OCI-LY1 (cell line): ENCODE results near the gene GARRE1.

Experiments used
- H2AFZ ChIP-seq: fragments of 200-600 bp; sonication (generic), shearing (Covaris generic); 2 replicates; pipeline ENCODE4 v1.6.0; 2014; ENCODE audit warnings: antibody characterized with exemption, mild to moderate bottlenecking, low read length
- H3F3A ChIP-seq: fragments of 200-600 bp; sonication (generic), shearing (Covaris generic); 2 replicates; pipeline ENCODE4 v1.6.0; 2014; ENCODE audit warnings: mild to moderate bottlenecking, antibody characterized with exemption, low read length, moderate library complexity; ENCODE audit not compliant: insufficient read depth
- H3K27ac ChIP-seq: fragments of 200-600 bp; sonication (generic); 2 replicates; pipeline ENCODE4 v1.5.1; 2014; ENCODE audit warnings: low read length, mixed run types, mild to moderate bottlenecking, low read depth; ENCODE audit not compliant: poor library complexity, severe bottlenecking
- H3K27me3 ChIP-seq: fragments of 200-600 bp; sonication (generic); 2 replicates; pipeline ENCODE4 v1.6.0; 2014; ENCODE audit warnings: antibody characterized with exemption, mild to moderate bottlenecking, low read length, moderate library complexity; ENCODE audit not compliant: insufficient read depth
- H3K36me3 ChIP-seq: fragments of 200-600 bp; sonication (generic); 2 replicates; pipeline ENCODE4 v1.6.1; 2014; ENCODE audit warnings: mild to moderate bottlenecking, antibody characterized with exemption, low read length, moderate library complexity, mixed read lengths; ENCODE audit not compliant: insufficient read depth
- H3K4me1 ChIP-seq: fragments of 200-600 bp; sonication (generic); 2 replicates; pipeline ENCODE4 v1.5.1; 2014; ENCODE audit warnings: mild to moderate bottlenecking, low read length, moderate library complexity; ENCODE audit not compliant: insufficient read depth, severe bottlenecking
- H3K4me2 ChIP-seq: fragments of 200-600 bp; sonication (generic), shearing (Covaris generic); 2 replicates; pipeline ENCODE4 v1.6.1; 2014; ENCODE audit warnings: low read length
- H3K4me3 ChIP-seq: fragments of 200-600 bp; sonication (generic); 2 replicates; pipeline ENCODE4 v1.5.1; 2014; ENCODE audit warnings: low read length, low read depth, mild to moderate bottlenecking, mixed read lengths; ENCODE audit not compliant: poor library complexity, severe bottlenecking
- H3K79me2 ChIP-seq: fragments of 200-600 bp; shearing (Covaris generic); 2 replicates; pipeline ENCODE4 v1.6.1; 2016; ENCODE audit warnings: mixed run types, low read length, mixed read lengths; ENCODE audit not compliant: insufficient read depth
- H3K9ac ChIP-seq: fragments of 200-600 bp; sonication (generic), shearing (Covaris generic); 2 replicates; pipeline ENCODE4 v1.6.1; 2014; ENCODE audit warnings: mild to moderate bottlenecking, low read length, mixed read lengths
- H3K9me2 ChIP-seq: fragments of 200-600 bp; sonication (generic), shearing (Covaris generic); 2 replicates; pipeline ENCODE4 v1.6.1; 2014; ENCODE audit warnings: low read depth, mild to moderate bottlenecking, low read length, mixed read lengths
- H3K9me3 ChIP-seq: fragments of 200-600 bp; shearing (Covaris generic); 2 replicates; pipeline ENCODE4 v1.6.1; 2014; ENCODE audit warnings: low read length, mixed read lengths
- H4K20me1 ChIP-seq: fragments of 200-600 bp; sonication (generic), shearing (Covaris generic); 2 replicates; pipeline ENCODE4 v1.6.0; 2016; ENCODE audit warnings: mild to moderate bottlenecking, low read length; ENCODE audit not compliant: insufficient read depth
- EZH2 ChIP-seq: fragments of 200-600 bp; sonication (generic), shearing (Covaris generic); IDR thresholded peaks from 2 replicates; pipeline ENCODE4 v1.8.0; 2017; ENCODE audit warnings: borderline replicate concordance, mixed run types, mild to moderate bottlenecking, antibody characterized with exemption, low read length, moderate library complexity, mixed read lengths
- TF ChIP-seq, protein P1 (sequence below): fragments of 200-600 bp; sonication (generic), shearing (Covaris generic); IDR thresholded peaks from 2 replicates; pipeline ENCODE4 v1.5.1; 2017; ENCODE audit warnings: mild to moderate bottlenecking, antibody characterized with exemption, low read length, moderate library complexity, mixed read lengths

GARRE1 gene

DNA sequence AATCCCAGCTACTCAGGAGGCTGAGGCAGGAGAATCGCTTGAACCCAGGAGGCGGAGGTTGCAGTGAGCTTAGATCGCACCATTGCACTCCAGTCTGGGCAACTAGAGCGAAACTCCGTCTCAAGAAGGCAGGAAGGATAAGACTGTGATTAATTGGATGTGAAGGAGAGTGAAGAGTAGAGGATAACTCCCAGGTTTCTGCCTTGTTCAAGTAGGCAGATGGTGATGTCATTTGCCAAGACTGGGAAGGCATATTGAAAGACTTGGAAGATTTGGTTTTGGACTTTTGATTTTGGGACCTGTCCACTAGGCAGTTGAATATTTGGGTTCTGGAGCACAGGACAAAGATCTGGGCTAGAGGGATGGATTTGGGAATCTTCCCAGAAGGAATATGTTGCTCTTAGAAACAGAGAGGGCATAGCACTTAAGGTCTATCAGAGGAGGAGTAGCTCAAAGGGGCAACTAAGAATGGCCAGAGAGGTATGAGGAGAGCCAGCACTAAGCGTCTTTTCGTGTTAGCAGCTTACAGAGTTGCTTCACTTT, 20.0 kb downstream of the GARRE1 start:
- TF ChIP-seq EZH2: no peak
- TF ChIP-seq, protein P1, sequence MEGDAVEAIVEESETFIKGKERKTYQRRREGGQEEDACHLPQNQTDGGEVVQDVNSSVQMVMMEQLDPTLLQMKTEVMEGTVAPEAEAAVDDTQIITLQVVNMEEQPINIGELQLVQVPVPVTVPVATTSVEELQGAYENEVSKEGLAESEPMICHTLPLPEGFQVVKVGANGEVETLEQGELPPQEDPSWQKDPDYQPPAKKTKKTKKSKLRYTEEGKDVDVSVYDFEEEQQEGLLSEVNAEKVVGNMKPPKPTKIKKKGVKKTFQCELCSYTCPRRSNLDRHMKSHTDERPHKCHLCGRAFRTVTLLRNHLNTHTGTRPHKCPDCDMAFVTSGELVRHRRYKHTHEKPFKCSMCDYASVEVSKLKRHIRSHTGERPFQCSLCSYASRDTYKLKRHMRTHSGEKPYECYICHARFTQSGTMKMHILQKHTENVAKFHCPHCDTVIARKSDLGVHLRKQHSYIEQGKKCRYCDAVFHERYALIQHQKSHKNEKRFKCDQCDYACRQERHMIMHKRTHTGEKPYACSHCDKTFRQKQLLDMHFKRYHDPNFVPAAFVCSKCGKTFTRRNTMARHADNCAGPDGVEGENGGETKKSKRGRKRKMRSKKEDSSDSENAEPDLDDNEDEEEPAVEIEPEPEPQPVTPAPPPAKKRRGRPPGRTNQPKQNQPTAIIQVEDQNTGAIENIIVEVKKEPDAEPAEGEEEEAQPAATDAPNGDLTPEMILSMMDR: no peak
- no peak overlapping the region for H3K27ac ChIP-seq
- peaks cover 26% of the 10 kb centered on the region for H3K4me1 ChIP-seq
- H3K9me3 ChIP-seq: no peaks in the 10 kb centered on the region
- no peaks in the 10 kb centered on the region for H3K36me3 ChIP-seq
- H3K27me3 ChIP-seq: no peaks in the 10 kb centered on the region
- H3K4me3 ChIP-seq: no peak overlapping the region
- H3K4me2 ChIP-seq: no peak overlapping the region
- no peaks in the 10 kb centered on the region for H3K79me2 ChIP-seq
- no peaks in the 10 kb centered on the region for H4K20me1 ChIP-seq
- H3F3A ChIP-seq: no peaks in the 10 kb centered on the region
- H3K9ac ChIP-seq: no peak overlapping the region
- H3K9me2 ChIP-seq: no peaks in the 10 kb centered on the region
- H2AFZ ChIP-seq: no peak overlapping the region

DNA sequence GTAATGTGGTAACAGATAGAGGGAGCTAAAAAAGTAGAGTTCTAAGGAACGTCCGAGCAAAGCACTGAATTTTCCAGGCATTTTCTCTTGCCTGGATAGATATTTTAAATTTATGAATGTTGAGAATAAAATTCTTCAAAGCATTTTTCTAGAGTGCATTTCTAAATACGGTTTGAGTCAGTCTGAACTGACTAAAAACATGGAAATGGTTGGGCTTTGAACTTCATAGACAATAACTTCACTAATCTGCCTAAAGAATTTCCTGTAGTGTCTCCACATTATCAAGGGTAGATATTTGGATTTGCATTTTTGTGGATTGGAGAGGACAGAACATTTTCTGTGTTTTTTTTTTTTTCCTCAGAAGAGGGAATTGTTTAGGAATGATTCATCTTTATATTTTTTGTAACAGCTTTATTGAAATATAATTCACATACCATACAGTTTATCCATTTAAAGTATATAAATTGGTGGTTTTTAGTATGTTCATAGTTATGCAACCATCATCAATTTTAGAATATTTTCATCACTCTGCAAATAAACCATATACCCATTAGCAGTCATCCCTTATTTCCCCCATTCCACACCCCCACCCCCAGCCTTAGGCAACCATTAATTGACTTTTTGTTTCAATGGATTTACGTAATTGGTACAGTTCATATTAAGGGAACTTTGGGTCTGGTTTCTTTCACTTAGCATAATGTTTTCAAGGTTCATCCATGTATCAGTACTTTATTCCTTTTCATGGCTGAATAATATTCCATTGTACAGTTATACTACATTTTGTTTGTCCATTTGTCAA, 20.7 kb downstream of the GARRE1 start:
- no peaks in the 10 kb centered on the region for H4K20me1 ChIP-seq
- no peaks in the 10 kb centered on the region for H3K27me3 ChIP-seq
- H3K27ac ChIP-seq: no peak overlapping the region
- no peaks in the 10 kb centered on the region for H3K36me3 ChIP-seq
- no peak overlapping the region for H3K4me2 ChIP-seq
- H2AFZ ChIP-seq: no peak overlapping the region
- H3K9ac ChIP-seq: no peak overlapping the region
- H3K9me2 ChIP-seq: no peaks in the 10 kb centered on the region
- H3F3A ChIP-seq: no peaks in the 10 kb centered on the region
- peaks cover 19% of the 10 kb centered on the region for H3K4me1 ChIP-seq
- no peaks in the 10 kb centered on the region for H3K9me3 ChIP-seq
- no peak overlapping the region for H3K4me3 ChIP-seq
- no peaks in the 10 kb centered on the region for H3K79me2 ChIP-seq
- TF ChIP-seq, protein P1: no peak
- no peak for TF ChIP-seq EZH2

DNA sequence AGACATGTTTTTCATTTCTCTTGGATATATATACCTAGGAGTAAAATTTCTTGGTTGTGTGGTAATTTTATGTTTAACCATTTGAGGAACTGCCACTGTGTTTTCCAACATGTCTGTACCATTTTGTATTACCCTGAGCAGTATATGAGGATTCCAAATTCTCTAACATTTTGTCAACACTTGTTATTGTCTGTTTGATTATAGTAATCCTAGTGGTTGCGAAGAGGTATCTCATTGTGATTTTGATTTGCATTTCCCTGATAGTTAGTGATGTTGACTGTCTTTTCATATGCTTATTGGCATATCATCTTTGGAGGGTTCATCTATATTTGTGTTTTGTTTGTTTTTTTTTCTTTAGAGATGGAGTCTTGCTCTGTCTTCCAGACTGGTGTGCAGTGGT, 21.4 kb downstream of the GARRE1 start:
- H3K27me3 ChIP-seq: no peaks in the 10 kb centered on the region
- no peak overlapping the region for H3K4me3 ChIP-seq
- no peaks in the 10 kb centered on the region for H3K9me2 ChIP-seq
- H3K79me2 ChIP-seq: no peaks in the 10 kb centered on the region
- no peaks in the 10 kb centered on the region for H3K36me3 ChIP-seq
- no peaks in the 10 kb centered on the region for H3K9me3 ChIP-seq
- H3F3A ChIP-seq: no peaks in the 10 kb centered on the region
- H3K4me2 ChIP-seq: no peak overlapping the region
- H2AFZ ChIP-seq: no peak overlapping the region
- H3K9ac ChIP-seq: no peak overlapping the region
- H3K27ac ChIP-seq: no peak overlapping the region
- TF ChIP-seq, protein P1: no peak
- TF ChIP-seq EZH2: no peak
- H4K20me1 ChIP-seq: no peaks in the 10 kb centered on the region
- peaks cover 12% of the 10 kb centered on the region for H3K4me1 ChIP-seq
